Dermis blood vessel endothelial cell (primary cell): Measurements from ENCODE around the gene ATP5PD. TPM values are rescaled to one million over a fixed set of nuclear protein-coding genes. Genes with fewer than 3 reads are reported as not detected.

Experiments
- total RNA-seq: library from RNA; depleted of rRNA; stranded (reverse); fragments of >200 nt; gene quantifications from 2 replicates; pipeline ENCODE4 v1.2.3, GENCODE V29; 2014

The ATP5PD gene
- total RNA-seq, 1 donor from 2014 or later = 256 TPM

Other genes with a start within 250 kb of the ATP5PD start
- gene GRIN2C, start 187.1 kb downstream of the ATP5PD start, total RNA-seq = 0.14 and 0.17 TPM in 2 replicates
- gene FDXR, start 174.0 kb downstream of the ATP5PD start, total RNA-seq = 36.2 and 59.5 TPM in 2 replicates
- 0.05 TPM in 1 of 2 replicates, not detected in the other for gene FADS6, start 153.3 kb downstream of the ATP5PD start, total RNA-seq
- gene USH1G, start 123.7 kb downstream of the ATP5PD start, total RNA-seq = not detected in 2 replicates
- gene OTOP2, start 122.7 kb downstream of the ATP5PD start, total RNA-seq = not detected in 2 replicates
- not detected in 2 replicates for gene OTOP3, start 111.1 kb downstream of the ATP5PD start, total RNA-seq
- gene HID1, start 74.2 kb downstream of the ATP5PD start, total RNA-seq = 53.8 and 65.1 TPM in 2 replicates
- 19.1 and 23.5 TPM in 2 replicates for gene CDR2L, start 59.3 kb downstream of the ATP5PD start, total RNA-seq
- gene MRPL58, start 34.3 kb downstream of the ATP5PD start, total RNA-seq = 24.7 and 35.6 TPM in 2 replicates
- 17.4 and 22.8 TPM in 2 replicates for gene KCTD2, start 256 bp upstream of the ATP5PD start, total RNA-seq
- 11.4 and 17.1 TPM in 2 replicates for gene SLC16A5, start 41.0 kb upstream of the ATP5PD start, total RNA-seq
- gene ARMC7, start 63.0 kb upstream of the ATP5PD start, total RNA-seq = 3.1 and 3.9 TPM in 2 replicates
- gene NT5C, start 84.8 kb upstream of the ATP5PD start, total RNA-seq = 48.8 and 51.9 TPM in 2 replicates
- 120 and 160 TPM in 2 replicates for gene JPT1, start 107.5 kb upstream of the ATP5PD start, total RNA-seq
- gene SUMO2, start 136.0 kb upstream of the ATP5PD start, total RNA-seq = 116 and 134 TPM in 2 replicates
- 37.6 and 41.5 TPM in 2 replicates for gene NUP85, start 158.7 kb upstream of the ATP5PD start, total RNA-seq
- 11.9 and 26.4 TPM in 2 replicates for gene GGA3, start 214.6 kb upstream of the ATP5PD start, total RNA-seq
- 63.2 and 73.5 TPM in 2 replicates for gene MRPS7, start 214.9 kb upstream of the ATP5PD start, total RNA-seq
- 10.6 and 12.8 TPM in 2 replicates for gene MIF4GD, start 224.3 kb upstream of the ATP5PD start, total RNA-seq
- gene SLC25A19, start 242.5 kb upstream of the ATP5PD start, total RNA-seq = 10.3 and 13.1 TPM in 2 replicates